HCT116 (cell line): Measurements from ENCODE around the gene PRR29. TPM values are rescaled to one million over a fixed set of nuclear protein-coding genes. Genes with fewer than 3 reads are reported as not detected.

ENCODE experiments used
- ATAC-seq: fragments of 200-7000 bp; cut with Tn5 transposase; 2 replicates; pipeline ENCODE4 v1.9.1; 2020; ENCODE audit warnings: mild to moderate bottlenecking, moderate library complexity
- BruUV-seq: library from RNA; stranded (reverse); fragments of 400-500 nt; replicated peaks from 2 replicates; lab custom pipeline; 2021; lab: Mats Ljungman, UMichigan
- CTCF ChIA-PET: fragments of 300-600 bp; sonication (Branson Sonifier 250); formaldehyde crosslinking; loops from one replicate; lab custom pipeline; 2021; ENCODE audit warnings: antibody characterized with exemption; lab: Charles Lee
- POLR2A ChIA-PET: fragments of 300-600, 350-600 bp; sonication (Branson Sonifier 250); formaldehyde crosslinking; loops from one replicate; lab custom pipeline; 2021; ENCODE audit warnings: antibody characterized with exemption; lab: Charles Lee
- RAD21 ChIA-PET, 2 experiments: fragments of 300-600 bp; sonication (Branson Sonifier 250); formaldehyde crosslinking; loops; one replicate each; lab custom pipeline; 2023; ENCODE audit warnings: low total read pairs in 2 of 2; ENCODE audit not compliant: uncharacterized antibody in 2 of 2, unreplicated experiment in 2 of 2, low non-redundant PET in 1 of 2; lab: Charles Lee
- DNase-seq: peaks from one replicate; pipeline ENCODE4 v3.0.0-alpha.2; 2010; ENCODE audit warnings: low read depth, low spot score
- H2AFZ ChIP-seq: fragments of 200-600 bp; shearing (Covaris generic), sonication (generic); 2 replicates; pipeline ENCODE4 v1.6.1; 2017; ENCODE audit warnings: low read depth, mixed run types, mixed read lengths, antibody characterized with exemption, low read length; ENCODE audit not compliant: poor library complexity, severe bottlenecking
- H3K27ac ChIP-seq: 2 replicates; pipeline ENCODE4 v1.5.1; 2012; ENCODE audit warnings: low read depth, low read length
- H3K27me3 ChIP-seq: fragments of 200-600 bp; sonication (generic); 2 replicates; pipeline ENCODE4 v1.6.1; 2016; ENCODE audit warnings: mixed run types, low read length, mixed read lengths; ENCODE audit not compliant: insufficient read depth
- H3K36me3 ChIP-seq, 2 experiments: fragments of 200-500 bp in 1 of 2; fragments of 200-600 bp in 1 of 2; sonication (Bioruptor generic) in 1 of 2; sonication (generic) in 1 of 2; 2 replicates each; pipeline versions ENCODE4 v1.5.1 to v1.6.1; 2014 to 2016; ENCODE audit warnings: low read length in 2 of 2, inconsistent platforms in 1 of 2, mixed read lengths in 1 of 2, mixed run types in 1 of 2; ENCODE audit not compliant: insufficient read depth in 2 of 2, control insufficient read depth in 1 of 2
- H3K4me1 ChIP-seq, 2 experiments: fragments of 200-600 bp in 1 of 2; sonication (generic) in 1 of 2; 2 replicates each; pipeline versions ENCODE4 v1.5.1 to v1.6.1; 2012 to 2017; ENCODE audit warnings: low read length in 2 of 2, inconsistent platforms in 1 of 2, mild to moderate bottlenecking in 1 of 2, mixed read lengths in 1 of 2, mixed run types in 1 of 2, moderate library complexity in 1 of 2; ENCODE audit not compliant: insufficient read depth in 2 of 2, control insufficient read depth in 1 of 2
- H3K4me2 ChIP-seq: fragments of 200-600 bp; sonication (generic); 2 replicates; pipeline ENCODE4 v1.6.1; 2017; ENCODE audit warnings: mixed run types, low read length, mixed read lengths
- H3K4me3 ChIP-seq, 2 experiments: fragments of 200-600 bp in 1 of 2; sonication (generic) in 1 of 2; replicated peaks in 1 of 2; 2 replicates each; pipeline ENCODE4 v1.5.1; 2011 to 2016; ENCODE audit warnings: low read length in 2 of 2, control low read depth in 1 of 2, low read depth in 1 of 2, mild to moderate bottlenecking in 1 of 2, mixed read lengths in 1 of 2, mixed run types in 1 of 2
- H3K79me2 ChIP-seq: fragments of 200-600 bp; sonication (generic); 2 replicates; pipeline ENCODE4 v1.6.1; 2017; ENCODE audit warnings: mild to moderate bottlenecking, mixed run types, low read length, moderate library complexity, mixed read lengths; ENCODE audit not compliant: insufficient read depth
- H3K9ac ChIP-seq: fragments of 200-600 bp; sonication (generic); 2 replicates; pipeline ENCODE4 v1.6.1; 2016; ENCODE audit warnings: low read length, mixed read lengths
- H3K9me2 ChIP-seq: fragments of 200-600 bp; sonication (generic), shearing (Covaris generic); 2 replicates; pipeline ENCODE4 v1.6.1; 2017; ENCODE audit warnings: mixed run types, mild to moderate bottlenecking, moderate library complexity; ENCODE audit not compliant: insufficient read depth
- H3K9me3 ChIP-seq, 2 experiments: fragments of 200-500 bp in 1 of 2; fragments of 200-600 bp in 1 of 2; sonication (Bioruptor generic) in 1 of 2; sonication (generic) in 1 of 2; 2 replicates each; pipeline ENCODE4 v1.6.1; 2014 to 2017; ENCODE audit warnings: low read length in 2 of 2, mixed read lengths in 2 of 2, inconsistent platforms in 1 of 2, low read depth in 1 of 2, mild to moderate bottlenecking in 1 of 2, mixed run types in 1 of 2, moderate library complexity in 1 of 2; ENCODE audit not compliant: control insufficient read depth in 1 of 2, insufficient read depth in 1 of 2
- H4K20me1 ChIP-seq: fragments of 200-600 bp; sonication (generic), shearing (Covaris generic); 2 replicates; pipeline ENCODE4 v1.6.1; 2017; ENCODE audit warnings: mixed run types, mild to moderate bottlenecking, moderate library complexity; ENCODE audit not compliant: insufficient read depth
- ELF1 ChIP-seq: IDR thresholded peaks from 2 replicates; pipeline ENCODE4 v1.6.1; 2012; ENCODE audit warnings: low read depth, borderline replicate concordance
- EZH2 ChIP-seq: fragments of 200-600 bp; sonication (generic); IDR thresholded peaks from 2 replicates; pipeline ENCODE4 v1.6.1; 2017; ENCODE audit warnings: antibody characterized with exemption, mixed run types
- POLR2AphosphoS5 ChIP-seq: IDR thresholded peaks from 2 replicates; pipeline ENCODE4 v1.6.1; 2011; ENCODE audit warnings: mild to moderate bottlenecking, low read depth, low read length, moderate library complexity
- YY1 ChIP-seq: IDR thresholded peaks from 2 replicates; pipeline ENCODE4 v1.6.1; 2011; ENCODE audit warnings: low read length, low read depth, moderate library complexity, mild to moderate bottlenecking; ENCODE audit not compliant: insufficient replicate concordance; ENCODE audit errors: extremely low read depth
- ZFX ChIP-seq: fragments of 450-650 bp; IDR thresholded peaks from 2 replicates; pipeline ENCODE4 v1.6.1; 2017
- intact Hi-C: fragments of 100-400 bp; cut with micrococcal nuclease; formaldehyde crosslinking; loops from 2 replicates; pipeline ENCODE4 v1.10.0; 2022
- total RNA-seq: library from RNA; stranded (reverse); gene quantifications from one replicate; pipeline ENCODE4 v1.2.1, GENCODE V29; 2021; ENCODE audit not compliant: unreplicated experiment
- TF ChIP-seq, protein P1 (sequence below): IDR thresholded peaks from 2 replicates; pipeline ENCODE4 v1.6.1; 2012

Gene PRR29
- total RNA-seq, 1 experiment from 2014 or later: not detected

DNA sequence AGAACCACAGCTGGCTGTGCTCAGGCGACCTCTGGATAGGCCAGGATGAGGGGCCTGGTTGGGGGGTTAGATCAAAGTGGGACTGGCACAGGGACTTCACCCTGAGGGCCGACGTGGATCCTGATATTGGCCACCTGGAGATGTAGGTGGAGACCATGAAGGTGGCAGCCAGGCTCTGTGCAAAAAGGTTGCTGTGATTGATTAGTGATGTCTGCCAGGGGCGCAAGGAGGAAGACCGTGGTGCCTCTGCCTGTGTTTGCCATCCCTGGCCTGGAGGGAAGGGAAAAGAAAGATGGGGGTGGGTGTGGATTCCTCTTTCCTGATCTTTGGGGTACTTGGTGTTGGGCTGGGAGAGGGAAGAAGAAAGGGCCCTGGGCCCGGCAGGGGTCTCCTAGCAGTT lies 24.9 kb upstream of the PRR29 start:
- no peaks in the 10 kb centered on the region for H3K9me2 ChIP-seq
- intact Hi-C loops: no loop called here
- H3K27ac ChIP-seq: no peak overlapping the region
- peak overlapping the region; percentile 78 for H3K4me2 ChIP-seq
- no peaks in the 10 kb centered on the region for H4K20me1 ChIP-seq
- DNase-seq: no peak
- TF ChIP-seq POLR2AphosphoS5: no peak
- no peak for TF ChIP-seq ZFX
- no peak for TF ChIP-seq YY1
- no peak for TF ChIP-seq ELF1
- no peak for ATAC-seq
- H2AFZ ChIP-seq: no peak overlapping the region
- ChIA-PET POLR2A (no interaction called here), CTCF (interaction anchor here (1.4 to 2.0 kb wide), 2 partner anchors 22 to 52 kb away, joined by 4 to 8 read pairs; no protein-coding TSS in a partner anchor), RAD21 (no interaction called here)
- H3K4me1 ChIP-seq: peaks cover 23 to 43% of the 10 kb centered on the region in 2 experiments
- H3K9me3 ChIP-seq: no peaks in the 10 kb centered on the region
- no peaks in the 10 kb centered on the region for H3K27me3 ChIP-seq
- no TSS peak for BruUV-seq
- H3K79me2 ChIP-seq: no peaks in the 10 kb centered on the region
- no peak overlapping the region for H3K9ac ChIP-seq
- no peaks in the 10 kb centered on the region for H3K36me3 ChIP-seq
- peak overlapping the region in 1 of 2 experiments; percentile 44; a peak in 1 of 4 replicates for H3K4me3 ChIP-seq

DNA sequence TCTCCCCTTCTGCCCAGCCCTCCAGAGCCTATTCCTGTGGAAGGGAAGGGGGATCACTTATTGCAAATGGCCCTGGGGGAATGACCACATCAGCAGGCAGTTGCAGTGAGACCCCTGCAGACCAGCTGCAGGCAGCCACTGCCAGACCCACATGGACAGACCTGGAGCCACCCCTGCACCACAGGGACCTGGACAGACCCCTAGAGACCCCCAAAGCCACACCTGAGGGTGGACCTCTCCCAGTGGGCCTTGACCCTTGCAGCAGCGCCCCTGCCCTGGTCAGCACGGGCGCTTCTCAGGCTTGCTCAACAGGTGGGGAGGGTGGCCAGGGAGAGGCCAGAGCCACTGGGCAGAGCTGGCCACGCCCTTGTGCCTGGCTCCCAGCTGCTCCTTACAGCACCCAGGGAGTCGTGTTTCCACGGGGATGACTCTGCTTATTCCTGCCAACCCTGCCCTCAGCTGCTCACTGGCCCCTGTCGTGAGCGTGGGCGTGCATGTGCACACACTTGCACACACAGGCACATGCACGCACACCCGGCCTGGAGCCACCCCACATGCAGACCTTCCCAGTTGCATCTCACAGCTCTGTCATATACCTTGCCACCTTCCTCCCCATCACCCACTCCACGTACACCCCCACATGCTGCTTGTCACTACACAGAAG lies 24.1 kb upstream of the PRR29 start:
- intact Hi-C loops: no loop called here

More for the DNA sequence above, 24.1 kb upstream of the PRR29 start:
- Histone ChIP-seq H3K79me2 (no peaks in the 10 kb centered on the region), H3K27ac (peak overlapping the region; percentile 46), H3K4me3 (peak overlapping the region; percentile 23 to 44), H3K27me3 (no peaks in the 10 kb centered on the region), H3K4me1 (peaks cover 23 to 43% of the 10 kb centered on the region in 2 experiments), H3K36me3 (no peaks in the 10 kb centered on the region), H3K9me2 (no peaks in the 10 kb centered on the region), H3K9me3 (no peaks in the 10 kb centered on the region), H2AFZ (no peak overlapping the region), H4K20me1 (no peaks in the 10 kb centered on the region), H3K4me2 (peak overlapping the region; percentile 78), H3K9ac (peak overlapping the region; percentile 32)
- no peak for TF ChIP-seq EZH2
- TF ChIP-seq, protein P1, sequence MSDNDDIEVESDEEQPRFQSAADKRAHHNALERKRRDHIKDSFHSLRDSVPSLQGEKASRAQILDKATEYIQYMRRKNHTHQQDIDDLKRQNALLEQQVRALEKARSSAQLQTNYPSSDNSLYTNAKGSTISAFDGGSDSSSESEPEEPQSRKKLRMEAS: 0 out of 2 replicates have a peak, but pooled peaks have one; percentile 77
- BruUV-seq: no TSS peak
- CTCF ChIA-PET: interaction anchor here (0.8 to 2.3 kb wide), 10 partner anchors 8 to 160 kb away, joined by 3 to 10 read pairs (median 4); no protein-coding TSS in a partner anchor
- peak; percentile 76 for ATAC-seq
- DNase-seq: no peak
- POLR2A ChIA-PET: interaction anchor here (0.8 to 1.0 kb wide), 2 partner anchors 12 to 171 kb away, joined by 4 read pairs; no protein-coding TSS in a partner anchor
- RAD21 ChIA-PET: interaction anchor here in 1 of 2 experiments (1.4 kb wide), 1 partner anchor 55 kb away, joined by 5 read pairs; the partner anchor contains the start of gene GH1
